ENCODE results near the gene TSTD1. TPM values are rescaled to one million over a fixed set of nuclear protein-coding genes. Genes with fewer than 3 reads are reported as not detected.
A peak's percentile ranks its signal among the peaks of the same experiment; 100 is the strongest.
"Not testable (repeated sequence)": the region's sequence is repeated elsewhere in the genome, so short reads cannot be mapped to it uniquely, and the experiment has no call there.

The TSTD1 gene
- total and polyA plus RNA-seq, 7 experiments from 2014 or later, result 49.8 to 494 (median 75.8) TPM

GRCh38 chr1:161037661-161038522 lies 872 bp downstream of the TSTD1 start:
- no peaks in the 10 kb centered on the region for H3K9me3 ChIP-seq (ENCODE audit: control insufficient read depth in 2 of 3, low read length in 3 of 3)
- no peaks in the 10 kb centered on the region for H3K27me3 ChIP-seq (ENCODE audit: control insufficient read depth in 2 of 2, insufficient read depth in 2 of 2, low read length in 2 of 2)
- peak overlapping the region; percentile 48 to 97 (median 94) for H3K27ac Mint-ChIP-seq
- ATAC-seq (no peak), DNase-seq (no peak)
- H3K4me3 ChIP-seq (ENCODE audit: low read length), result peak overlapping the region; percentile 95
- CTCF ChIA-PET, result interaction anchor here (0.6 to 6.1 kb wide), 8 partner anchors 22 to 87 kb away, joined by 3 to 74 read pairs (median 4); partner anchors contain the start of genes ARHGAP30 and KLHDC9
- H3K4me3 Mint-ChIP-seq, result peak overlapping the region; percentile 88 to 94 (median 92)
- peaks cover 14 to 36% (median 17%) of the 10 kb centered on the region in 3 experiments for H3K36me3 ChIP-seq (ENCODE audit: control insufficient read depth in 2 of 3, insufficient read depth in 3 of 3, low read length in 3 of 3)
- peaks cover 3 to 28% (median 9%) of the 10 kb centered on the region in 5 donors for H3K36me3 Mint-ChIP-seq
- peaks cover 0 to 7% (median 0%) of the 10 kb centered on the region in 11 donors for H3K9me3 Mint-ChIP-seq
- intact Hi-C loops (cut with micrococcal nuclease), result loop anchor here (1.0 kb wide), 1 partner anchor 17 kb away; the partner anchor contains the start of gene F11R (in 2 of the 2)
- POLR2A ChIA-PET, result interaction anchor here (0.6 to 16.0 kb wide), 11 partner anchors 8 to 142 kb away, joined by 3 to 377 read pairs (median 6); partner anchors contain the start of genes ARHGAP30, F11R, KLHDC9 and PPOX
- H3K4me1 Mint-ChIP-seq, result peaks cover 26 to 53% (median 37%) of the 10 kb centered on the region in 7 donors
- H3K4me1 ChIP-seq (ENCODE audit: control insufficient read depth in 2 of 2, insufficient read depth in 2 of 2, low read length in 2 of 2), result peaks cover 16 to 32% of the 10 kb centered on the region in 2 donors
- peak overlapping the region; percentile 93 for H3K27ac ChIP-seq (ENCODE audit: low read depth, low read length)
- H3K27me3 Mint-ChIP-seq, result no peaks in the 10 kb centered on the region

GRCh38 chr1:161033751-161034150 lies 5.0 kb downstream of the TSTD1 start:
- H3K27ac Mint-ChIP-seq, result no peak overlapping the region
- no peak overlapping the region for H3K4me3 ChIP-seq (ENCODE audit: low read length)
- DNase-seq (no peak), ATAC-seq (no peak)
- ChIA-PET CTCF (interaction anchor here (0.7 to 1.9 kb wide), 4 partner anchors 28 to 786 kb away, joined by 3 to 6 read pairs (median 3); partner anchors contain the start of gene KLHDC9), POLR2A (interaction anchor here (0.6 to 1.3 kb wide), 3 partner anchors 12 to 151 kb away, joined by 3 to 5 read pairs (median 3); partner anchors contain the start of genes F11R and USF1)
- H3K27me3 Mint-ChIP-seq, result no peaks in the 10 kb centered on the region
- no peak overlapping the region for H3K27ac ChIP-seq (ENCODE audit: low read depth, low read length)
- no peak overlapping the region for H3K4me3 Mint-ChIP-seq
- peaks cover 10 to 29% (median 27%) of the 10 kb centered on the region in 7 donors for H3K4me1 Mint-ChIP-seq
- H3K9me3 ChIP-seq (ENCODE audit: control insufficient read depth in 2 of 3, low read length in 3 of 3), result no peaks in the 10 kb centered on the region
- peaks cover 0 to 10% (median 8%) of the 10 kb centered on the region in 5 donors for H3K36me3 Mint-ChIP-seq
- peaks cover 9 to 11% of the 10 kb centered on the region in 2 donors for H3K4me1 ChIP-seq (ENCODE audit: control insufficient read depth in 2 of 2, insufficient read depth in 2 of 2, low read length in 2 of 2)
- intact Hi-C loops (cut with micrococcal nuclease), result no loop called here
- peaks cover 0 to under 1% (median 0%) of the 10 kb centered on the region in 11 donors for H3K9me3 Mint-ChIP-seq
- no peaks in the 10 kb centered on the region for H3K36me3 ChIP-seq (ENCODE audit: control insufficient read depth in 2 of 3, insufficient read depth in 3 of 3, low read length in 3 of 3)
- no peaks in the 10 kb centered on the region for H3K27me3 ChIP-seq (ENCODE audit: control insufficient read depth in 2 of 2, insufficient read depth in 2 of 2, low read length in 2 of 2)

GRCh38 chr1:161032409-161032808 lies 6.4 kb downstream of the TSTD1 start:
- no peak overlapping the region for H3K4me3 Mint-ChIP-seq
- H3K9me3 ChIP-seq (ENCODE audit: control insufficient read depth in 2 of 3, low read length in 3 of 3), result no peaks in the 10 kb centered on the region
- H3K27ac ChIP-seq (ENCODE audit: low read depth, low read length), result no peak overlapping the region
- H3K9me3 Mint-ChIP-seq, result no peaks in the 10 kb centered on the region
- POLR2A ChIA-PET, result interaction anchor here (0.6 to 1.3 kb wide), 6 partner anchors 9 to 36 kb away, joined by 3 to 5 read pairs (median 4); partner anchors contain the start of genes F11R and USF1
- DNase-seq (no peak), ATAC-seq (no peak)
- H3K36me3 Mint-ChIP-seq, result peaks cover 0 to 10% (median 7%) of the 10 kb centered on the region in 5 donors
- no peaks in the 10 kb centered on the region for H3K27me3 ChIP-seq (ENCODE audit: control insufficient read depth in 2 of 2, insufficient read depth in 2 of 2, low read length in 2 of 2)
- H3K4me1 ChIP-seq (ENCODE audit: control insufficient read depth in 2 of 2, insufficient read depth in 2 of 2, low read length in 2 of 2), result peaks cover 2% of the 10 kb centered on the region in 2 donors
- no peaks in the 10 kb centered on the region for H3K36me3 ChIP-seq (ENCODE audit: control insufficient read depth in 2 of 3, insufficient read depth in 3 of 3, low read length in 3 of 3)
- peak overlapping the region in 1 of 9 donors; percentile 6 for H3K27ac Mint-ChIP-seq
- no peaks in the 10 kb centered on the region for H3K27me3 Mint-ChIP-seq
- H3K4me1 Mint-ChIP-seq, result peaks cover 9 to 22% (median 17%) of the 10 kb centered on the region in 7 donors
- H3K4me3 ChIP-seq (ENCODE audit: low read length), result no peak overlapping the region
- CTCF ChIA-PET, result interaction anchor here (1.0 to 1.9 kb wide), 4 partner anchors 11 to 65 kb away, joined by 3 to 6 read pairs (median 4); partner anchors contain the start of genes F11R and KLHDC9
- intact Hi-C loops (cut with micrococcal nuclease), result no loop called here

GRCh38 chr1:161031874-161032273 lies 6.9 kb downstream of the TSTD1 start:
- Histone ChIP-seq H3K36me3 (ENCODE audit: control insufficient read depth in 2 of 3, insufficient read depth in 3 of 3, low read length in 3 of 3) (no peaks in the 10 kb centered on the region), H3K9me3 (ENCODE audit: control insufficient read depth in 2 of 3, low read length in 3 of 3) (no peaks in the 10 kb centered on the region), H3K27ac (ENCODE audit: low read depth, low read length) (no peak overlapping the region), H3K4me3 (ENCODE audit: low read length) (no peak overlapping the region), H3K4me1 (ENCODE audit: control insufficient read depth in 2 of 2, insufficient read depth in 2 of 2, low read length in 2 of 2) (no peaks in the 10 kb centered on the region), H3K27me3 (ENCODE audit: control insufficient read depth in 2 of 2, insufficient read depth in 2 of 2, low read length in 2 of 2) (no peaks in the 10 kb centered on the region)
- ChIA-PET CTCF (interaction anchor here (0.6 to 1.9 kb wide), 4 partner anchors 11 to 66 kb away, joined by 3 to 7 read pairs (median 6); partner anchors contain the start of genes F11R and KLHDC9), POLR2A (interaction anchor here (0.6 to 1.3 kb wide), 4 partner anchors 8 to 36 kb away, joined by 4 to 5 read pairs (median 4); partner anchors contain the start of genes F11R and USF1)
- peak overlapping the region in 3 of 9 donors; percentile 6 to 75 (median 41) for H3K27ac Mint-ChIP-seq
- H3K9me3 Mint-ChIP-seq, result peaks cover 0 to 4% (median 0%) of the 10 kb centered on the region in 11 donors
- peaks cover 0 to 14% (median 7%) of the 10 kb centered on the region in 5 donors for H3K36me3 Mint-ChIP-seq
- H3K4me1 Mint-ChIP-seq, result peaks cover 9 to 22% (median 15%) of the 10 kb centered on the region in 7 donors
- no peak overlapping the region for H3K4me3 Mint-ChIP-seq
- no peak for DNase-seq
- intact Hi-C loops (cut with micrococcal nuclease), result no loop called here
- no peak for ATAC-seq
- H3K27me3 Mint-ChIP-seq, result no peaks in the 10 kb centered on the region

GRCh38 chr1:161029466-161029865 lies 9.3 kb downstream of the TSTD1 start:
- intact Hi-C loops (cut with micrococcal nuclease); POLR2A ChIA-PET: not testable (repeated sequence)
- H3K36me3 Mint-ChIP-seq, result peaks cover 0 to 16% (median 7%) of the 10 kb centered on the region in 5 donors

GRCh38 chr1:161026954-161027353 lies 11.8 kb downstream of the TSTD1 start:
- intact Hi-C loops (cut with micrococcal nuclease), result not testable (repeated sequence)

More at GRCh38 chr1:161029466-161029865, 9.3 kb downstream of the TSTD1 start:
- H3K9me3 Mint-ChIP-seq; CTCF ChIA-PET; H3K4me3 ChIP-seq (ENCODE audit: low read length); ATAC-seq; DNase-seq; H3K4me3 Mint-ChIP-seq; H3K27me3 ChIP-seq (ENCODE audit: control insufficient read depth in 2 of 2, insufficient read depth in 2 of 2, low read length in 2 of 2); H3K4me1 ChIP-seq (ENCODE audit: control insufficient read depth in 2 of 2, insufficient read depth in 2 of 2, low read length in 2 of 2); H3K27me3 Mint-ChIP-seq; H3K9me3 ChIP-seq (ENCODE audit: control insufficient read depth in 2 of 3, low read length in 3 of 3); H3K27ac ChIP-seq (ENCODE audit: low read depth, low read length); H3K27ac Mint-ChIP-seq; H3K36me3 ChIP-seq (ENCODE audit: control insufficient read depth in 2 of 3, insufficient read depth in 3 of 3, low read length in 3 of 3): not testable (repeated sequence)
- peaks cover 9 to 23% (median 18%) of the 10 kb centered on the region in 7 donors for H3K4me1 Mint-ChIP-seq

More at GRCh38 chr1:161026954-161027353, 11.8 kb downstream of the TSTD1 start:
- H3K27ac Mint-ChIP-seq, result peak overlapping the region in 1 of 9 donors; percentile 9
- not testable (repeated sequence) for H3K36me3 ChIP-seq (ENCODE audit: control insufficient read depth in 2 of 3, insufficient read depth in 3 of 3, low read length in 3 of 3); H3K9me3 ChIP-seq (ENCODE audit: control insufficient read depth in 2 of 3, low read length in 3 of 3); H3K27me3 ChIP-seq (ENCODE audit: control insufficient read depth in 2 of 2, insufficient read depth in 2 of 2, low read length in 2 of 2); H3K27me3 Mint-ChIP-seq; H3K27ac ChIP-seq (ENCODE audit: low read depth, low read length); H3K9me3 Mint-ChIP-seq; ATAC-seq; H3K4me3 Mint-ChIP-seq; H3K4me1 ChIP-seq (ENCODE audit: control insufficient read depth in 2 of 2, insufficient read depth in 2 of 2, low read length in 2 of 2); DNase-seq; H3K4me3 ChIP-seq (ENCODE audit: low read length)
- peaks cover 5 to 17% (median 11%) of the 10 kb centered on the region in 7 donors for H3K4me1 Mint-ChIP-seq
- ChIA-PET POLR2A (interaction anchor here (1.0 to 1.9 kb wide), 2 partner anchors 13 to 14 kb away, joined by 3 to 5 read pairs; no protein-coding TSS in a partner anchor), CTCF (interaction anchor here (0.6 kb wide), 4 partner anchors 82 to 298 kb away, joined by 3 to 7 read pairs (median 4); partner anchors contain the start of gene DEDD)
- H3K36me3 Mint-ChIP-seq, result peaks cover 0 to 14% (median 7%) of the 10 kb centered on the region in 5 donors

All from naive thymus-derived CD4-positive, alpha-beta T cell (primary cell).